CD8-positive, alpha-beta memory T cell (primary cell): Measurements from ENCODE around the gene UBA1. TPM values are rescaled to one million over a fixed set of nuclear protein-coding genes. Genes with fewer than 3 reads are reported as not detected.
A peak's percentile ranks its signal among the peaks of the same experiment; 100 is the strongest.

Source experiments
- CTCF ChIA-PET: fragments of 350-600 bp; sonication (Branson Sonifier 250); formaldehyde crosslinking; loops from one replicate; lab custom pipeline; 2021; ENCODE audit warnings: antibody characterized with exemption; lab: Charles Lee
- POLR2A ChIA-PET: fragments of 350-600 bp; sonication (Branson Sonifier 250); formaldehyde crosslinking; loops from one replicate; lab custom pipeline; 2021; ENCODE audit warnings: antibody characterized with exemption; lab: Charles Lee
- DNase-seq, 5 donors: peaks; one replicate each; pipeline versions ENCODE4 v3.0.0 to v3.0.0-alpha.2; 2020 to 2022; ENCODE audit warnings: mixed read lengths in 1 of 5
- H3K27ac ChIP-seq: one replicate; pipeline ENCODE4 v1.7.0; 2013; ENCODE audit warnings: low read depth, mild to moderate bottlenecking, low read length, moderate library complexity
- H3K27me3 ChIP-seq: 2 replicates; pipeline ENCODE4 v1.7.0; 2013; ENCODE audit warnings: low read length, mild to moderate bottlenecking; ENCODE audit not compliant: insufficient read depth, poor library complexity, severe bottlenecking
- H3K36me3 ChIP-seq: 2 replicates; pipeline ENCODE4 v1.7.0; 2013; ENCODE audit warnings: mild to moderate bottlenecking, low read length, moderate library complexity; ENCODE audit not compliant: insufficient read depth
- H3K4me1 ChIP-seq: 2 replicates; pipeline ENCODE4 v1.7.0; 2013; ENCODE audit warnings: mild to moderate bottlenecking, low read length, moderate library complexity; ENCODE audit not compliant: insufficient read depth
- H3K4me3 ChIP-seq: 2 replicates; pipeline ENCODE4 v1.7.0; 2013; ENCODE audit warnings: mild to moderate bottlenecking, low read length
- H3K9me3 ChIP-seq: 2 replicates; pipeline ENCODE4 v1.7.0; 2013; ENCODE audit warnings: mild to moderate bottlenecking, low read length
- H3K27ac Mint-ChIP-seq, 8 donors: one replicate each; pipeline ENCODE4 v1.8.0; 2020 to 2021; ENCODE audit warnings: mixed read lengths in 8 of 8, mild to moderate bottlenecking in 6 of 8, inconsistent platforms in 3 of 8, moderate library complexity in 3 of 8
- H3K27me3 Mint-ChIP-seq, 2 donors: one replicate each; pipeline ENCODE4 v1.8.0; 2020 to 2021; ENCODE audit warnings: mixed read lengths in 2 of 2, mild to moderate bottlenecking in 1 of 2, moderate library complexity in 1 of 2
- H3K36me3 Mint-ChIP-seq, 3 donors: one replicate each; pipeline ENCODE4 v1.8.0; 2020 to 2021; ENCODE audit warnings: mixed read lengths in 3 of 3, inconsistent platforms in 1 of 3, mild to moderate bottlenecking in 1 of 3
- H3K4me1 Mint-ChIP-seq, 3 donors: one replicate each; pipeline ENCODE4 v1.8.0; 2020 to 2021; ENCODE audit warnings: mixed read lengths in 3 of 3, inconsistent platforms in 1 of 3, mild to moderate bottlenecking in 1 of 3
- H3K4me3 Mint-ChIP-seq, 7 donors: one replicate each; pipeline ENCODE4 v1.8.0; 2020 to 2021; ENCODE audit warnings: mixed read lengths in 7 of 7, mild to moderate bottlenecking in 6 of 7, moderate library complexity in 4 of 7, inconsistent platforms in 2 of 7
- H3K9me3 Mint-ChIP-seq, 5 donors: one replicate each; pipeline ENCODE4 v1.8.0; 2020 to 2022; ENCODE audit warnings: mixed read lengths in 5 of 5, mild to moderate bottlenecking in 3 of 5, moderate library complexity in 2 of 5, inconsistent platforms in 1 of 5
- polyA plus RNA-seq: library from polyadenylated mRNA; unstranded; fragments of 300-500 nt; fragmentation: Illumina TruSeq; gene quantifications from one replicate; pipeline ENCODE4 v1.2.3, GENCODE V29; 2021
- total RNA-seq, 2 experiments: library from RNA; stranded (reverse); gene quantifications; one replicate each; pipeline ENCODE4 v1.2.3, GENCODE V29; 2021

The UBA1 gene
- total and polyA plus RNA-seq, 3 experiments from 2014 or later: 178 to 234 (median 225) TPM

GRCh38 chrX:47201345-47201944 lies 7.8 kb downstream of the UBA1 start:
- Histone ChIP-seq H3K27ac (no peak overlapping the region), H3K27me3 (no peaks in the 10 kb centered on the region), H3K4me1 (peaks cover 15% of the 10 kb centered on the region), H3K36me3 (peaks cover 66% of the 10 kb centered on the region), H3K9me3 (no peaks in the 10 kb centered on the region), H3K4me3 (no peak overlapping the region)
- H3K9me3 Mint-ChIP-seq: no peaks in the 10 kb centered on the region
- ChIA-PET CTCF (interaction anchor here (1.0 kb wide), 1 partner anchor 56 kb away, joined by 3 read pairs; the partner anchor contains the start of gene RBM10), POLR2A (interaction anchor here (0.7 kb wide), 1 partner anchor 16 kb away, joined by 3 read pairs; no protein-coding TSS in a partner anchor)
- H3K36me3 Mint-ChIP-seq: peaks cover 30 to 88% (median 32%) of the 10 kb centered on the region in 3 donors
- H3K4me1 Mint-ChIP-seq: peaks cover 18 to 27% (median 24%) of the 10 kb centered on the region in 3 donors
- no peaks in the 10 kb centered on the region for H3K27me3 Mint-ChIP-seq
- no peak overlapping the region for H3K4me3 Mint-ChIP-seq
- H3K27ac Mint-ChIP-seq: peak overlapping the region in 6 of 8 donors; percentile 25 to 91 (median 54)
- no peak for DNase-seq

GRCh38 chrX:47202316-47202715 lies 8.7 kb downstream of the UBA1 start:
- DNase-seq: no peak
- no peak overlapping the region for H3K4me3 ChIP-seq
- H3K9me3 Mint-ChIP-seq: no peaks in the 10 kb centered on the region
- ChIA-PET POLR2A (interaction anchor here (0.7 kb wide), 1 partner anchor 15 kb away, joined by 3 read pairs; no protein-coding TSS in a partner anchor), CTCF (interaction anchor here (1.0 kb wide), 1 partner anchor 57 kb away, joined by 3 read pairs; the partner anchor contains the start of gene RBM10)
- peaks cover 30 to 91% (median 36%) of the 10 kb centered on the region in 3 donors for H3K36me3 Mint-ChIP-seq
- H3K27me3 ChIP-seq: no peaks in the 10 kb centered on the region
- H3K9me3 ChIP-seq: no peaks in the 10 kb centered on the region
- H3K27ac Mint-ChIP-seq: peak overlapping the region in 1 of 8 donors; percentile 75
- H3K27ac ChIP-seq: no peak overlapping the region
- H3K27me3 Mint-ChIP-seq: no peaks in the 10 kb centered on the region
- no peak overlapping the region for H3K4me3 Mint-ChIP-seq
- peaks cover 71% of the 10 kb centered on the region for H3K36me3 ChIP-seq
- H3K4me1 ChIP-seq: peaks cover 6% of the 10 kb centered on the region
- H3K4me1 Mint-ChIP-seq: peaks cover 9 to 19% (median 16%) of the 10 kb centered on the region in 3 donors

DNA sequence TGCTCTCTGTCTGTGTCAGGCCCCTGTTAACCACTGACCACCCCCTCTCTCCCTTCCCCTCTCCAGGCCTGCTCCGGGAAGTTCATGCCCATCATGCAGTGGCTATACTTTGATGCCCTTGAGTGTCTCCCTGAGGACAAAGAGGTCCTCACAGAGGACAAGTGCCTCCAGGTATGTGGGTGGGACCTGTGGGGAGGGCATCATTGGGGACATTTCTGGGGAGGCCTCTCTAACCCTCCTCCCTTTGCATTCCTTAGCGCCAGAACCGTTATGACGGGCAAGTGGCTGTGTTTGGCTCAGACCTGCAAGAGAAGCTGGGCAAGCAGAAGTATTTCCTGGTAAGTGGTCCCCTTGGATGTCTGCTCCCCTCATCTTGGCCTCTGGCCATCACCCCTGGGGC lies 9.2 kb downstream of the UBA1 start:
- Mint-ChIP-seq H3K36me3 (peaks cover 30 to 92% (median 37%) of the 10 kb centered on the region in 3 donors), H3K27me3 (no peaks in the 10 kb centered on the region), H3K27ac (peak overlapping the region in 1 of 8 donors; percentile 27), H3K9me3 (no peaks in the 10 kb centered on the region), H3K4me3 (no peak overlapping the region), H3K4me1 (peaks cover 4 to 15% (median 10%) of the 10 kb centered on the region in 3 donors)
- DNase-seq: no peak
- Histone ChIP-seq H3K27ac (no peak overlapping the region), H3K9me3 (no peaks in the 10 kb centered on the region), H3K36me3 (peaks cover 72% of the 10 kb centered on the region), H3K4me3 (no peak overlapping the region), H3K27me3 (no peaks in the 10 kb centered on the region), H3K4me1 (peaks cover under 1% of the 10 kb centered on the region)
- POLR2A ChIA-PET: no interaction called here
- CTCF ChIA-PET: no interaction called here

GRCh38 chrX:47204970-47205369 lies 11.3 kb downstream of the UBA1 start:
- DNase-seq: no peak
- ChIA-PET CTCF (no interaction called here), POLR2A (interaction anchor here (0.6 kb wide), 1 partner anchor 68 kb away, joined by 3 read pairs; no protein-coding TSS in a partner anchor)
- Histone ChIP-seq H3K9me3 (no peaks in the 10 kb centered on the region), H3K36me3 (peaks cover 57% of the 10 kb centered on the region), H3K4me3 (no peak overlapping the region), H3K4me1 (no peaks in the 10 kb centered on the region), H3K27me3 (no peaks in the 10 kb centered on the region), H3K27ac (no peak overlapping the region)
- Mint-ChIP-seq H3K27ac (peak overlapping the region in 2 of 8 donors; percentile 27 to 75), H3K4me3 (no peak overlapping the region), H3K9me3 (no peaks in the 10 kb centered on the region), H3K4me1 (peaks cover 0 to 10% (median 0%) of the 10 kb centered on the region in 3 donors), H3K27me3 (no peaks in the 10 kb centered on the region), H3K36me3 (peaks cover 25 to 88% (median 36%) of the 10 kb centered on the region in 3 donors)

DNA sequence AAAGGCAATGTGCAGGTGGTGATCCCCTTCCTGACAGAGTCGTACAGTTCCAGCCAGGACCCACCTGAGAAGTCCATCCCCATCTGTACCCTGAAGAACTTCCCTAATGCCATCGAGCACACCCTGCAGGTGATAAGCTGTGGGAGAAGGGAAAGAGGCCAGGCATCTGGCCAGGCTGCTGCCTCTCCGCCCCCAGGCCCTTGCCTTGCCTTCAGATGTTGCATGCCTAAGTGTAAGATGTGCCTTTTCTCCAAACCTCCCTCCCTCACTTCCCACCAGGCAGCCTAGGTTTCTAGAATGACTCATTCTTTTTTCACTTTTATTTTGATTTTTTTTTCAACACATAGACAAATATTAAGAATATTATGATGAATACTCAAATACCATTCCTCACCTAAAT lies 12.7 kb downstream of the UBA1 start:
- H3K27me3 ChIP-seq: no peaks in the 10 kb centered on the region
- Mint-ChIP-seq H3K27ac (peak overlapping the region in 2 of 8 donors; percentile 45 to 77), H3K27me3 (no peaks in the 10 kb centered on the region), H3K4me3 (no peak overlapping the region), H3K36me3 (peaks cover 18 to 87% (median 33%) of the 10 kb centered on the region in 3 donors), H3K9me3 (no peaks in the 10 kb centered on the region), H3K4me1 (peaks cover 0 to 8% (median 0%) of the 10 kb centered on the region in 3 donors)
- H3K9me3 ChIP-seq: no peaks in the 10 kb centered on the region
- H3K36me3 ChIP-seq: peaks cover 57% of the 10 kb centered on the region
- CTCF ChIA-PET: no interaction called here
- no peak for DNase-seq
- POLR2A ChIA-PET: no interaction called here
- H3K4me3 ChIP-seq: no peak overlapping the region
- no peaks in the 10 kb centered on the region for H3K4me1 ChIP-seq
- no peak overlapping the region for H3K27ac ChIP-seq

- H3K36me3 Mint-ChIP-seq: peaks cover 16 to 88% (median 35%) of the 10 kb centered on the region in 3 donors
- peak overlapping the region in 1 of 8 donors; percentile 37 for H3K27ac Mint-ChIP-seq
- H3K4me3 Mint-ChIP-seq: no peak overlapping the region
- ChIA-PET CTCF (no interaction called here), POLR2A (no interaction called here)
- no peaks in the 10 kb centered on the region for H3K9me3 ChIP-seq
- no peak overlapping the region for H3K27ac ChIP-seq
- no peak overlapping the region for H3K4me3 ChIP-seq
- H3K27me3 ChIP-seq: no peaks in the 10 kb centered on the region
- peaks cover 58% of the 10 kb centered on the region for H3K36me3 ChIP-seq
- H3K4me1 Mint-ChIP-seq: peaks cover 0 to 3% (median 0%) of the 10 kb centered on the region in 3 donors
- no peaks in the 10 kb centered on the region for H3K9me3 Mint-ChIP-seq
- H3K27me3 Mint-ChIP-seq: no peaks in the 10 kb centered on the region
- no peak for DNase-seq
- no peaks in the 10 kb centered on the region for H3K4me1 ChIP-seq
These were observed 14.5 kb downstream of the UBA1 start for GRCh38 chrX:47208108-47208507.

DNA sequence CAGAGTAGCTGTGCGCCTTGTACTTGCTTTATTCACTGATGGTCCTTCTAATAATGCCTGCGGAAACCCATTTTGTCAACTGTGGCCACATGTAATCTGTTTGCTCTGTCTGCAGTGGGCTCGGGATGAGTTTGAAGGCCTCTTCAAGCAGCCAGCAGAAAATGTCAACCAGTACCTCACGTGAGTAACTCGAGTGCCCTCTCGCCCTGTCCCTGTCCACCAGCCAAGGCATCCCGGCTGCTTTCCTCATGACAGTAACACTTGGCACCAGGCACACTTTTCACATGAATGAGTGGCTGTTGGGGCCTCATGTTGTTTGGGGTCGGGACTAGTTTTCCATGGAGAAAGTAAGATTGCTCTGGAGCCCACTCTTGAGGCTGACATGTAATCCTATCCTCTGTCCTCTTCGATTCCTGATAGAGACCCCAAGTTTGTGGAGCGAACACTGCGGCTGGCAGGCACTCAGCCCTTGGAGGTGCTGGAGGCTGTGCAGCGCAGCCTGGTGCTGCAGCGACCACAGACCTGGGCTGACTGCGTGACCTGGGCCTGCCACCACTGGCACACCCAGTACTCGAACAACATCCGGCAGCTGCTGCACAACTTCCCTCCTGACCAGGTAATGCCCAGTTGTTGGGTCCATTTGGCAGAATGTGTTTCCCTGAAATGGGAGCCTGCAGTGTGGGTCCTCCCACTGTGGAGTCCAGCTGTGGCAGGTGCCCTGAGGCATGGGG lies 16.0 kb downstream of the UBA1 start:
- no peaks in the 10 kb centered on the region for H3K4me1 ChIP-seq
- Mint-ChIP-seq H3K4me1 (peaks cover 0 to 2% (median 0%) of the 10 kb centered on the region in 3 donors), H3K27me3 (no peaks in the 10 kb centered on the region), H3K4me3 (no peak overlapping the region), H3K27ac (peak overlapping the region in 1 of 8 donors; percentile 26), H3K36me3 (peaks cover 16 to 89% (median 36%) of the 10 kb centered on the region in 3 donors), H3K9me3 (no peaks in the 10 kb centered on the region)
- H3K9me3 ChIP-seq: no peaks in the 10 kb centered on the region
- no peak for DNase-seq
- ChIA-PET CTCF (no interaction called here), POLR2A (no interaction called here)
- no peaks in the 10 kb centered on the region for H3K27me3 ChIP-seq
- H3K27ac ChIP-seq: no peak overlapping the region
- no peak overlapping the region for H3K4me3 ChIP-seq
- H3K36me3 ChIP-seq: peaks cover 67% of the 10 kb centered on the region
